CD14-positive monocyte (primary cell): ENCODE measurements around the gene ME3. TPM values are rescaled to one million over a fixed set of nuclear protein-coding genes. Genes with fewer than 3 reads are reported as not detected.
"Not testable (repeated sequence)": the region's sequence is repeated elsewhere in the genome, so short reads cannot be mapped to it uniquely, and the experiment has no call there.

ENCODE experiments used
- DNase-seq, 3 donors: peaks; one replicate each; pipeline ENCODE4 v3.0.0-alpha.2; 2011 to 2022
- H2AFZ ChIP-seq: 2 replicates; pipeline ENCODE4 v1.6.0; 2012; ENCODE audit warnings: mild to moderate bottlenecking, low read depth, low read length, inconsistent platforms; ENCODE audit not compliant: insufficient read depth, poor library complexity, severe bottlenecking
- H3K27ac ChIP-seq, 2 donors: 1 replicate in 1 of 2; 2 replicates in 1 of 2; pipeline ENCODE4 v1.5.1; 2012 to 2013; ENCODE audit warnings: low read length in 2 of 2, control low read depth in 1 of 2, inconsistent platforms in 1 of 2, low read depth in 1 of 2, mild to moderate bottlenecking in 1 of 2
- H3K27me3 ChIP-seq, 2 donors: one replicate each; pipeline versions ENCODE4 v1.6.0 to v1.6.1; 2011 to 2013; ENCODE audit warnings: low read length in 2 of 2; ENCODE audit not compliant: control insufficient read depth in 2 of 2, insufficient read depth in 2 of 2
- H3K36me3 ChIP-seq, 2 donors: replicated peaks in 1 of 2; 1 replicate in 1 of 2; 2 replicates in 1 of 2; pipeline versions ENCODE4 v1.5.1 to v1.6.1; 2012 to 2013; ENCODE audit warnings: low read length in 2 of 2, control low read depth in 1 of 2, inconsistent platforms in 1 of 2, mild to moderate bottlenecking in 1 of 2; ENCODE audit not compliant: insufficient read depth in 2 of 2, control insufficient read depth in 1 of 2
- H3K4me1 ChIP-seq, 2 donors: 1 replicate in 1 of 2; 2 replicates in 1 of 2; pipeline versions ENCODE4 v1.5.1 to v1.6.1; 2012 to 2013; ENCODE audit warnings: low read length in 2 of 2, control low read depth in 1 of 2, inconsistent platforms in 1 of 2, mild to moderate bottlenecking in 1 of 2, moderate library complexity in 1 of 2; ENCODE audit not compliant: insufficient read depth in 2 of 2, control insufficient read depth in 1 of 2
- H3K4me2 ChIP-seq: replicated peaks from 2 replicates; pipeline ENCODE3; 2012; ENCODE audit warnings: low read length, moderate library complexity, mild to moderate bottlenecking; ENCODE audit not compliant: poor library complexity, severe bottlenecking; ENCODE audit errors: extremely low read depth
- H3K4me3 ChIP-seq, 3 experiments: fragments of 200-600 bp in 1 of 3; sonication (generic) in 1 of 3; replicated peaks in 1 of 3; 1 replicate in 2 of 3; 2 replicates in 1 of 3; pipeline ENCODE4 v1.5.1; 2011 to 2013; ENCODE audit warnings: low read length in 3 of 3, mild to moderate bottlenecking in 3 of 3, control low read depth in 2 of 3, low read depth in 2 of 3, inconsistent platforms in 1 of 3, moderate library complexity in 1 of 3
- H3K79me2 ChIP-seq: 2 replicates; pipeline ENCODE4 v1.6.0; 2012; ENCODE audit warnings: mild to moderate bottlenecking, control low read depth, inconsistent platforms, low read length, moderate library complexity; ENCODE audit not compliant: insufficient read depth
- H3K9ac ChIP-seq: 2 replicates; pipeline ENCODE4 v1.6.0; 2017; ENCODE audit warnings: low read length, mild to moderate bottlenecking; ENCODE audit not compliant: insufficient read depth, poor library complexity, severe bottlenecking
- H3K9me3 ChIP-seq, 2 donors: replicated peaks in 1 of 2; 1 replicate in 1 of 2; 2 replicates in 1 of 2; pipeline versions ENCODE4 v1.5.1 to v1.6.1; 2012 to 2013; ENCODE audit warnings: low read length in 2 of 2, control low read depth in 1 of 2; ENCODE audit not compliant: control insufficient read depth in 1 of 2, insufficient read depth in 1 of 2
- H4K20me1 ChIP-seq: 2 replicates; pipeline ENCODE4 v1.6.0; 2012; ENCODE audit warnings: mild to moderate bottlenecking, low read length, control low read depth, moderate library complexity; ENCODE audit not compliant: insufficient read depth
- H3K27ac Mint-ChIP-seq, 7 donors: one replicate each; pipeline ENCODE4 v1.8.0; 2020; ENCODE audit warnings: mild to moderate bottlenecking in 7 of 7, mixed read lengths in 7 of 7, moderate library complexity in 6 of 7, inconsistent platforms in 2 of 7
- H3K27me3 Mint-ChIP-seq, 3 donors: one replicate each; pipeline ENCODE4 v1.8.0; 2021 to 2022; ENCODE audit warnings: low read depth in 3 of 3, mild to moderate bottlenecking in 3 of 3, mixed read lengths in 3 of 3, moderate library complexity in 3 of 3, inconsistent platforms in 1 of 3
- H3K36me3 Mint-ChIP-seq, 2 donors: one replicate each; pipeline ENCODE4 v1.8.0; 2020; ENCODE audit warnings: mixed read lengths in 2 of 2, inconsistent platforms in 1 of 2, mild to moderate bottlenecking in 1 of 2
- H3K4me1 Mint-ChIP-seq: one replicate; pipeline ENCODE4 v1.8.0; 2020; ENCODE audit warnings: mild to moderate bottlenecking, mixed read lengths
- H3K4me3 Mint-ChIP-seq, 2 donors: one replicate each; pipeline ENCODE4 v1.8.0; 2020; ENCODE audit warnings: mild to moderate bottlenecking in 2 of 2, mixed read lengths in 2 of 2, moderate library complexity in 1 of 2
- H3K9me3 Mint-ChIP-seq, 7 donors: one replicate each; pipeline ENCODE4 v1.8.0; 2020 to 2022; ENCODE audit warnings: mixed read lengths in 7 of 7, mild to moderate bottlenecking in 6 of 7, moderate library complexity in 6 of 7, inconsistent platforms in 2 of 7
- CTCF ChIP-seq: fragments of 200-600 bp; IDR thresholded peaks from one replicate; pipeline ENCODE4 v1.8.0; 2022; ENCODE audit warnings: antibody characterized with exemption, mild to moderate bottlenecking
- WGBS: methylation state at CpG from one replicate; pipeline ENCODE4 v1.1.5; 2013; ENCODE audit warnings: missing lambda C conversion rate; ENCODE audit not compliant: insufficient coverage; 5-methylcytosine and 5-hydroxymethylcytosine counted together
- intact Hi-C, 2 donors: fragments of 100-400 bp; cut with micrococcal nuclease; formaldehyde crosslinking; loops; one replicate each; pipeline versions ENCODE4 v1.15.0 to v1.15.1; 2023
- polyA plus RNA-seq, 3 donors: library from polyadenylated mRNA; depleted of rRNA in 1 of 3; unstranded in 2 of 3; stranded (reverse) in 1 of 3; fragments of 300-500 nt in 2 of 3; fragments of >200 nt in 1 of 3; fragmentation: Illumina TruSeq in 2 of 3; gene quantifications; 1 replicate in 2 of 3; 2 replicates in 1 of 3; pipeline ENCODE4 v1.2.3, GENCODE V29; 2012 to 2021

ME3 gene
- polyA plus RNA-seq, 3 donors, result 0.31 to 3.0 (median 0.42) TPM

- H3K27ac ChIP-seq, result no peak overlapping the region
- peaks cover 0 to 10% of the 10 kb centered on the region in 2 donors for H3K9me3 ChIP-seq
- Mint-ChIP-seq H3K4me3 (no peak overlapping the region), H3K4me1 (no peaks in the 10 kb centered on the region), H3K36me3 (peaks cover 0 to 3% of the 10 kb centered on the region in 2 donors), H3K27ac (no peak overlapping the region), H3K9me3 (peaks cover 14 to 25% (median 22%) of the 10 kb centered on the region in 7 donors), H3K27me3 (no peaks in the 10 kb centered on the region)
- H3K79me2 ChIP-seq, result no peaks in the 10 kb centered on the region
- H2AFZ ChIP-seq, result no peak overlapping the region
- H3K4me2 ChIP-seq, result no peak overlapping the region
- WGBS, result no CpG with 5 or more reads among the region's 5 CpGs
- H3K27me3 ChIP-seq, result no peaks in the 10 kb centered on the region
- no peak for TF ChIP-seq CTCF
- DNase-seq, result no peak
- H3K9ac ChIP-seq, result no peak overlapping the region
- no peaks in the 10 kb centered on the region for H4K20me1 ChIP-seq
- no peaks in the 10 kb centered on the region for H3K36me3 ChIP-seq
- no peaks in the 10 kb centered on the region for H3K4me1 ChIP-seq
- intact Hi-C loops, result no loop called here
- no peak overlapping the region for H3K4me3 ChIP-seq
Observed at GRCh38 chr11:86523738-86524619, 148.4 kb downstream of the ME3 start.

- intact Hi-C loops, H3K27ac ChIP-seq, H3K36me3 Mint-ChIP-seq, H2AFZ ChIP-seq, DNase-seq, H3K27ac Mint-ChIP-seq, H3K27me3 ChIP-seq, H3K36me3 ChIP-seq, H3K4me2 ChIP-seq, H3K4me3 Mint-ChIP-seq, H4K20me1 ChIP-seq, H3K4me1 ChIP-seq, H3K4me3 ChIP-seq, H3K27me3 Mint-ChIP-seq, H3K4me1 Mint-ChIP-seq, H3K79me2 ChIP-seq, H3K9ac ChIP-seq: not testable (repeated sequence)
- H3K9me3 Mint-ChIP-seq, result peaks cover 11 to 23% (median 19%) of the 10 kb centered on the region in 7 donors
- no CpG with 5 or more reads among the region's 5 CpGs for WGBS
- peaks cover 0 to 10% of the 10 kb centered on the region in 2 donors for H3K9me3 ChIP-seq
Observed at GRCh38 chr11:86522512-86522911, 149.9 kb downstream of the ME3 start.
